Endothelial cell of umbilical vein (primary cell): ENCODE results near the gene SLC27A6.

ENCODE experiments used
- EZH2 ChIP-seq: IDR thresholded peaks from 2 replicates; pipeline ENCODE4 v1.6.1; 2012; ENCODE audit warnings: borderline replicate concordance, low read depth, mild to moderate bottlenecking, moderate library complexity, low read length, inconsistent platforms; ENCODE audit not compliant: severe bottlenecking
- GATA2 ChIP-seq: IDR thresholded peaks from 2 replicates; pipeline ENCODE4 v1.7.0; 2011; ENCODE audit warnings: low read depth, mild to moderate bottlenecking, moderate library complexity, mixed read lengths, low read length; ENCODE audit not compliant: insufficient read length, insufficient read depth
- JUN ChIP-seq: IDR thresholded peaks from 2 replicates; pipeline ENCODE4 v1.6.1; 2011; ENCODE audit warnings: borderline replicate concordance, low read depth; ENCODE audit not compliant: insufficient read length, insufficient read depth
- MYC ChIP-seq: IDR thresholded peaks from one replicate; pipeline ENCODE4 v1.6.1; 2011; ENCODE audit warnings: mild to moderate bottlenecking, low read depth, low read length
- POLR2A ChIP-seq: IDR thresholded peaks from 2 replicates; pipeline ENCODE4 v1.6.1; 2012; ENCODE audit warnings: low read depth, mild to moderate bottlenecking, control low read depth, low read length
- TF ChIP-seq, protein P1 (sequence below), 2 donors: IDR thresholded peaks; 1 replicate in 1 of 2; 2 replicates in 1 of 2; pipeline ENCODE4 v1.5.1; 2011; ENCODE audit warnings: low read length in 2 of 2, mild to moderate bottlenecking in 2 of 2, moderate library complexity in 2 of 2, control low read depth in 1 of 2, inconsistent platforms in 1 of 2, low read depth in 1 of 2; ENCODE audit not compliant: insufficient read depth in 1 of 2; ENCODE audit errors: extremely low read depth in 1 of 2

DNA sequence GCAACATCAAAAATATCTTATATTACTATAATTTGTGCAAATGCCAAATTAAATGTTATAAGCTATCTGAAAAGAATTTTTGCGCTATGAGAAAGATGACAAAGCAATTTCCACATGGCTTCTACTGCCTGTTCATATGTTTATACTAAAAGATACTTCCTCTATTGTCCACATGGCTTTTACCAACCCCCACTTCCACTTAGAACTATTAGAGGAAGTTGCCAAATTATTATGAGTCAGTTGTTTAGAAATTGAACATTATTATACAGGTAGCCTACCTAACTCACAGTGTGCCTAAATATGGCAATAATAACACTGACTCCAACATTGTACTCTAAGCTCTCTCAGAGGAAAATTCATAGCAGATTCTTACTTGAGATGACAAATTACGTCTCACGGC, 37.6 kb upstream of the SLC27A6 start:
- TF ChIP-seq, protein P1, sequence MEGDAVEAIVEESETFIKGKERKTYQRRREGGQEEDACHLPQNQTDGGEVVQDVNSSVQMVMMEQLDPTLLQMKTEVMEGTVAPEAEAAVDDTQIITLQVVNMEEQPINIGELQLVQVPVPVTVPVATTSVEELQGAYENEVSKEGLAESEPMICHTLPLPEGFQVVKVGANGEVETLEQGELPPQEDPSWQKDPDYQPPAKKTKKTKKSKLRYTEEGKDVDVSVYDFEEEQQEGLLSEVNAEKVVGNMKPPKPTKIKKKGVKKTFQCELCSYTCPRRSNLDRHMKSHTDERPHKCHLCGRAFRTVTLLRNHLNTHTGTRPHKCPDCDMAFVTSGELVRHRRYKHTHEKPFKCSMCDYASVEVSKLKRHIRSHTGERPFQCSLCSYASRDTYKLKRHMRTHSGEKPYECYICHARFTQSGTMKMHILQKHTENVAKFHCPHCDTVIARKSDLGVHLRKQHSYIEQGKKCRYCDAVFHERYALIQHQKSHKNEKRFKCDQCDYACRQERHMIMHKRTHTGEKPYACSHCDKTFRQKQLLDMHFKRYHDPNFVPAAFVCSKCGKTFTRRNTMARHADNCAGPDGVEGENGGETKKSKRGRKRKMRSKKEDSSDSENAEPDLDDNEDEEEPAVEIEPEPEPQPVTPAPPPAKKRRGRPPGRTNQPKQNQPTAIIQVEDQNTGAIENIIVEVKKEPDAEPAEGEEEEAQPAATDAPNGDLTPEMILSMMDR (IDR thresholded peaks at IDR 0.05; ENCODE audit: extremely low read depth in 1 of 2, insufficient read depth in 1 of 2, low read depth in 1 of 2, low read length in 2 of 2), result no peak
- TF ChIP-seq EZH2, result no peak
- TF ChIP-seq JUN, result no peak
- TF ChIP-seq MYC, result no peak
- no peak for TF ChIP-seq POLR2A
- no peak for TF ChIP-seq GATA2
